ENCODE measurements around the gene PLPPR1.
"Not testable (repeated sequence)": the region's sequence is repeated elsewhere in the genome, so short reads cannot be mapped to it uniquely, and the experiment has no call there.

PLPPR1 gene

DNA sequence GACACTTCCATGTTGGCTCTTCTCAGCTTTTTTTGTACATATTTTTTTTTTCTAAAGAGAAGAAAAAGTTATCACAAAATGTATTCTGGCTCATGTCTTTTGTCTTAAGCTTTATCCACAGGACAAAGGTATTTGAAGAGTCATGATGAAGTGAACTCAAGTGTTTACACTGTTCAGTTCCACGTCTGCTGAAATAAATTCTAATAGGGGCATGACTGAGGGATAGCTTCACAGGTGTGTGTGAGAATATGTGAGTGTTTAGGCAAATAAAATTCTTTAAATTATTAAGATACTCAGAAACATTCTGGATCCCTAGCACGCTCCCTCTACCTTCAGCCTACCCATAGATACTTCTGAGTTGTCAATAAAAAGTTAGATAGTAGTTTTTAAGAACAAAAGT lies 296.5 kb downstream of the PLPPR1 start:
- Histone ChIP-seq H3K9me3 (ENCODE audit: low read length) (no peaks in the 10 kb centered on the region), H3K27ac (ENCODE audit: low read depth, low read length, poor library complexity, severe bottlenecking) (no peak overlapping the region), H2AFZ (ENCODE audit: low read length) (no peak overlapping the region), H3K4me2 (ENCODE audit: low read length) (no peak overlapping the region), H3K4me1 (ENCODE audit: insufficient read depth, low read length, severe bottlenecking) (no peaks in the 10 kb centered on the region), H3K36me3 (ENCODE audit: insufficient read depth, low read length) (no peaks in the 10 kb centered on the region), H3K9me2 (ENCODE audit: low read depth, low read length) (no peaks in the 10 kb centered on the region), H3K4me3 (ENCODE audit: low read depth, low read length, poor library complexity, severe bottlenecking) (no peak overlapping the region), H3K27me3 (ENCODE audit: insufficient read depth, low read length) (no peaks in the 10 kb centered on the region), H3K79me2 (ENCODE audit: insufficient read depth, low read length) (no peaks in the 10 kb centered on the region), H4K20me1 (ENCODE audit: insufficient read depth, low read length) (no peaks in the 10 kb centered on the region), H3K9ac (ENCODE audit: low read length) (no peak overlapping the region), H3F3A (ENCODE audit: insufficient read depth, low read length) (no peaks in the 10 kb centered on the region)
- TF ChIP-seq, protein P1, sequence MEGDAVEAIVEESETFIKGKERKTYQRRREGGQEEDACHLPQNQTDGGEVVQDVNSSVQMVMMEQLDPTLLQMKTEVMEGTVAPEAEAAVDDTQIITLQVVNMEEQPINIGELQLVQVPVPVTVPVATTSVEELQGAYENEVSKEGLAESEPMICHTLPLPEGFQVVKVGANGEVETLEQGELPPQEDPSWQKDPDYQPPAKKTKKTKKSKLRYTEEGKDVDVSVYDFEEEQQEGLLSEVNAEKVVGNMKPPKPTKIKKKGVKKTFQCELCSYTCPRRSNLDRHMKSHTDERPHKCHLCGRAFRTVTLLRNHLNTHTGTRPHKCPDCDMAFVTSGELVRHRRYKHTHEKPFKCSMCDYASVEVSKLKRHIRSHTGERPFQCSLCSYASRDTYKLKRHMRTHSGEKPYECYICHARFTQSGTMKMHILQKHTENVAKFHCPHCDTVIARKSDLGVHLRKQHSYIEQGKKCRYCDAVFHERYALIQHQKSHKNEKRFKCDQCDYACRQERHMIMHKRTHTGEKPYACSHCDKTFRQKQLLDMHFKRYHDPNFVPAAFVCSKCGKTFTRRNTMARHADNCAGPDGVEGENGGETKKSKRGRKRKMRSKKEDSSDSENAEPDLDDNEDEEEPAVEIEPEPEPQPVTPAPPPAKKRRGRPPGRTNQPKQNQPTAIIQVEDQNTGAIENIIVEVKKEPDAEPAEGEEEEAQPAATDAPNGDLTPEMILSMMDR (IDR thresholded peaks at IDR 0.05; ENCODE audit: low read length) = no peak
- no peak for TF ChIP-seq EZH2 (IDR thresholded peaks at IDR 0.05; ENCODE audit: borderline replicate concordance, low read length)

- Histone ChIP-seq H3K9me3 (ENCODE audit: low read length) (no peaks in the 10 kb centered on the region), H3K9me2 (ENCODE audit: low read depth, low read length) (no peaks in the 10 kb centered on the region), H3F3A (ENCODE audit: insufficient read depth, low read length) (no peaks in the 10 kb centered on the region), H3K4me2 (ENCODE audit: low read length) (no peak overlapping the region), H3K4me1 (ENCODE audit: insufficient read depth, low read length, severe bottlenecking) (no peaks in the 10 kb centered on the region), H3K27me3 (ENCODE audit: insufficient read depth, low read length) (no peaks in the 10 kb centered on the region), H3K27ac (ENCODE audit: low read depth, low read length, poor library complexity, severe bottlenecking) (no peak overlapping the region), H3K79me2 (ENCODE audit: insufficient read depth, low read length) (no peaks in the 10 kb centered on the region), H2AFZ (ENCODE audit: low read length) (no peak overlapping the region), H3K9ac (ENCODE audit: low read length) (no peak overlapping the region), H4K20me1 (ENCODE audit: insufficient read depth, low read length) (no peaks in the 10 kb centered on the region), H3K36me3 (ENCODE audit: insufficient read depth, low read length) (no peaks in the 10 kb centered on the region), H3K4me3 (ENCODE audit: low read depth, low read length, poor library complexity, severe bottlenecking) (no peak overlapping the region)
- TF ChIP-seq, protein P1 (IDR thresholded peaks at IDR 0.05; ENCODE audit: low read length) = no peak
- no peak for TF ChIP-seq EZH2 (IDR thresholded peaks at IDR 0.05; ENCODE audit: borderline replicate concordance, low read length)
These were observed 297.5 kb downstream of the PLPPR1 start for GRCh38 chr9:101326035-101326434.

DNA sequence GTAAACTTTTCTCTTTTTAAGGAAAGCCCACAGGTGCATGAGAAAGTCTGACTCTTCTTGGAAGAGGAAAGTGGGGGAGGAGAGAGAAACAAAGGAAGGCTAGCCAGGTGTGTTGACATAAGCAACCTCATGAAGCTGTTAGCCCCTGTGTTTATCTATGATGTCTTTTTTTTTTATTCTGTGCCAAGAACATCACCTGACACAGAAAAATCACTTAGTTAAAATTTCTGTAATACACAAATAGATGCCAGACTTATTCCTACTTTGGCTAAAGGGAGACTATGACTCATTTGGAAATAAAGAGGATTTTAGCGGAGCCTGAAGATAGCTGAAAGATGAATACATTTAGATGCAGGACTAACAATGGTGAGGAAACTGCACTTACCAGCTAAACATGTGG lies 298.0 kb downstream of the PLPPR1 start:
- Histone ChIP-seq H3K9me2 (ENCODE audit: low read depth, low read length) (no peaks in the 10 kb centered on the region), H3K79me2 (ENCODE audit: insufficient read depth, low read length) (no peaks in the 10 kb centered on the region), H3K4me3 (ENCODE audit: low read depth, low read length, poor library complexity, severe bottlenecking) (no peak overlapping the region), H4K20me1 (ENCODE audit: insufficient read depth, low read length) (no peaks in the 10 kb centered on the region), H3K27me3 (ENCODE audit: insufficient read depth, low read length) (no peaks in the 10 kb centered on the region), H3K9ac (ENCODE audit: low read length) (no peak overlapping the region), H3F3A (ENCODE audit: insufficient read depth, low read length) (no peaks in the 10 kb centered on the region), H3K4me1 (ENCODE audit: insufficient read depth, low read length, severe bottlenecking) (no peaks in the 10 kb centered on the region), H2AFZ (ENCODE audit: low read length) (no peak overlapping the region), H3K36me3 (ENCODE audit: insufficient read depth, low read length) (no peaks in the 10 kb centered on the region), H3K27ac (ENCODE audit: low read depth, low read length, poor library complexity, severe bottlenecking) (no peak overlapping the region), H3K4me2 (ENCODE audit: low read length) (no peak overlapping the region), H3K9me3 (ENCODE audit: low read length) (no peaks in the 10 kb centered on the region)
- TF ChIP-seq, protein P1 (IDR thresholded peaks at IDR 0.05; ENCODE audit: low read length) = no peak
- no peak for TF ChIP-seq EZH2 (IDR thresholded peaks at IDR 0.05; ENCODE audit: borderline replicate concordance, low read length)

DNA sequence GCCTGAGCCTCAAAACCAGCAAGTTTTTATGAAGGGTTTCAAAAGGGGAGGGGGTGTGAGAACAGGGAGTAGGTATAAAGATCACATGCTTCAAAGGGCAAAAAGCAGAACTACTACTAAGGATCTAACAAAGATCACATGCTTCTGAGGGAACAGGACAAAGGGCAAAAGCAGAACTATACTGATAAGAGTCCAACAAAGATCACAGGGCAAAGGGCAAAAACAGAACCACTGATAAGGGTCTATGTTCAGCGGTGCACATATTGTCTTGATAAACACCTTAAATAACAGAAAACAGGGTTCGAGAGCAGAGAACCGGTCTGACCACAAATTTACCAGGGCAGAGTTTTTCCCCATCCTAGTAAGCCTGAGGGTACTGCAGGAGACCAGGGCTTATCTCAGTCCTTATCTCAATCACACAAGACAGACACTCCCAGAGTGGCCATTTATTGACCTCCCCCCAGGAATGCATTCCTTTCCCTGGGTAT lies 298.9 kb downstream of the PLPPR1 start:
- not testable (repeated sequence) for H3K9me3 ChIP-seq (ENCODE audit: low read length); H3K9me2 ChIP-seq (ENCODE audit: low read depth, low read length); H3K27ac ChIP-seq (ENCODE audit: low read depth, low read length, poor library complexity, severe bottlenecking); H3K9ac ChIP-seq (ENCODE audit: low read length); H3K27me3 ChIP-seq (ENCODE audit: insufficient read depth, low read length); H3K4me1 ChIP-seq (ENCODE audit: insufficient read depth, low read length, severe bottlenecking); H3K36me3 ChIP-seq (ENCODE audit: insufficient read depth, low read length); H3K4me3 ChIP-seq (ENCODE audit: low read depth, low read length, poor library complexity, severe bottlenecking); H3K4me2 ChIP-seq (ENCODE audit: low read length); H2AFZ ChIP-seq (ENCODE audit: low read length); H3F3A ChIP-seq (ENCODE audit: insufficient read depth, low read length); H4K20me1 ChIP-seq (ENCODE audit: insufficient read depth, low read length); H3K79me2 ChIP-seq (ENCODE audit: insufficient read depth, low read length)

Data from OCI-LY1 (cell line).